HG03025 (cell line): Measurements from ENCODE around the gene DCAF6.

Experiments
- ATAC-seq: cut with Tn5 transposase; IDR thresholded peaks from one replicate; pipeline ENCODE4 v1.9.1; 2021; ENCODE audit warnings: mild to moderate bottlenecking, moderate library complexity; ENCODE audit not compliant: unreplicated experiment, low FRiP score

DCAF6 gene

DNA sequence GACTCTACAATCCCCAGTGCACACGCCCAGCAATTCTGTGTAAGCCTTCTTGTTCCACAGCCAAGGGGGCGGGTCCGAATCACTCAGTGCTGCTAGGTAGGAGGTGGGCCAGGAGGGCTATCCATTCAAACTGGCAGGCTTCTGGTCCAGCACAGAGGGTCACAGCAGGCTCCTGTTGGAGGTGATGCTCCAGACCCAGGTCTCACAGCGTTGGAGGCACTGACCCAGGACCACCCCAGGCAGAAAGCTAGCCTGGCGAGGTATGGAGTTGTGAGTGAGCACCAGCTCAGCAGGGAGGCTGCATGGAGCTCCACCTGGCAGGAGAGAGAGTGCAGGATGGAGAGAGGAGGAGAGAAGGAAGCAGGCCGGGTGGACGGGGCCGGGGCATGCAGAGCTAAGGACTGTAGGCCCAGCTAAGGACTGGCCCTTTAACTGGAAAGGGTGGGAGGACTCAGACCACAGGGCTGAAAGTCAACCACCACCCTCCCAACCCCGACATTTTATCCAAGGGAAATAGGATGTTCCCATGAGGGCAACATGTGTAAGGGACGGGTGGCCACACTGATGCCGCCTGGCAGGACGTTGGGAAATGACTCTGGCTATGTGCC, 161.5 kb downstream of the DCAF6 start:
- no peak for ATAC-seq

DNA sequence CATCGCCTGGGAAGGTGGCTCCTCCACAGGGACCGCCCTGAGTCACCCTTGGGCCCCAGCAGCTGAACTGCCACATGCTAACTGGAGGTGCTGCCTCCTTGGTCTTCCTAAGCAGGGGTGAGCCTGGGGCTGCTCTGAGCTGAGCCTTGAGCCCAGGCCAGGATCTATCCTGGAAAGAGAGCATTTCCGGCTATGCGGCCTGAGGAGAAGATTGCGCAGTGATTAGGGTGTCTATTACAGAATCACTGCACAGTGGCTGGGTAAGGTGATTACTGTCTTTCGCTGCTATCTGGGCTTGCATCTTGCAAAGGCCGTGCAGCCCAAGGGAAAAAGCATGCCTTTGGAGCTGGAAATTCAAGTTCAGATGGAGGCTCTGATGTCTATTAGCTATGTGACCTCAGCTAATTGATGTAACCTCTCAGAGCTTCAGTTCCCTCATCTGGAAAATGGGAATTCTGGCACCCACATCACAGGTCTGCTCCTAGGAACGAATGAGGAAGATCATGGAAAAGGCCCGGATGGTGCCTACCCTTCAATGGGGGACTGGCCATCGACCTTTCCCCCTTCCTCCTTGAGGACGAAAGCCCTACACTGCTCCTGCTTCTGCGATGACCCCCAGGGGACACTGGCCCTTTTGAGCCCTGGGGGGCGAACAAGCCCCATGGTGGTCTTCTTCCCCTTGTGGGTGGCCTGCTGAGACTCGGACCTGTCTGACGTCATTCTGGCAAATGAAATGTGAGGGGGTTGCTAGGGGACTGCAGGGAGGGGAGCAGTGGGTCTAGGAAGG, 162.2 kb downstream of the DCAF6 start:
- no peak for ATAC-seq

DNA sequence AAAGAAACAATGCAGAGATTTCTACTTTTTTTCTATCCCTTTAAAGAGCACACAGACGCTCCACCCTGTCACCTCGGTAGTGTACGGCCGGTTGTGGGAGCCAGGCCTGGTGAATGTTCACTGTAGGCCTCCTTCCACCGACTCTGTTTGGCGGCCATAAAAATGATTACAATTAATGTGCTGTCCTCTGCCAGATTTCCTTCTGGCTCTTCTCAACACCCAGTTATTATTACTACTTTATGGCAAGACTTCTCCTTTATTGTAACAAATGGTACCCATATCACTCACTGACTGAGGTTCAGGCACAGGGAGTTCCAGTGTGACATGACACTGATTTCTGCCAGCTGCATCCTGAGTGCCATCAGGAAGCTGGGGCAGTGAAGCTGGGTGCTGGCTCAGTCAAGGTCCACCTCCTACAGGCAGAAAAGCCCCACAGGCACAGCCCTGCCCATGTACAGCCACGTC, 162.9 kb downstream of the DCAF6 start:
- no peak for ATAC-seq

DNA sequence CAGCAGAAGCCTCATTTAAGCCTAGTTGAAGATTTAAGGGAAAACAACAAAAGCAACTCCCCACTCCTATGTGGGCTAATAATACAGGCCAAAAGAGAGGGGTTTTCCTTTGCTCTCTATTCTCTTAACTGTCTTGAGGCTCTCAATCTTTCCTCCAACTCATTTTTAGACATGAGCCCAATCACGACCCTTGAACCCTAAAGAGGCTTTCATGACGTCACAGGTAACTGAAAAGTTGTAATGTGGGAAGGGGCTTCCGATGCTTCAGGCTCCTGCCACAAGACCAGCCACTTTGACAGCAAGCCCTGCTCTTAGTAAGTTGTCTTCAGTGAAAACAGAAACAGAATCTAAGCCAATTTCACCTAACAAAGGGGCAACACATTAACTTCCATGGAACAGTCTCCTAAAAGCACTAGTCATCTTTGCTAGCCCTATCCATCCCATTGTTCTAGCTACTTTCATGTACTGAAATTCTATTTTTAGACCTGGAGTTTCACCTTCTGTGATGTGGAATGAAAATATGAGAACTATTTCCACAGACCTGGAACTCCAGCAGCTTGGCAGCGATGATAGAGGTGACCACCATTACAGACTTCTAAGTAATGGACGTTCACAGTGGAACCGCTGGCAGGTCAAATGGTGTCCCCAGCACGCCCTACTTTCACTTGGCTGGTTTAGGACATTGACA, 164.0 kb downstream of the DCAF6 start:
- no peak for ATAC-seq

DNA sequence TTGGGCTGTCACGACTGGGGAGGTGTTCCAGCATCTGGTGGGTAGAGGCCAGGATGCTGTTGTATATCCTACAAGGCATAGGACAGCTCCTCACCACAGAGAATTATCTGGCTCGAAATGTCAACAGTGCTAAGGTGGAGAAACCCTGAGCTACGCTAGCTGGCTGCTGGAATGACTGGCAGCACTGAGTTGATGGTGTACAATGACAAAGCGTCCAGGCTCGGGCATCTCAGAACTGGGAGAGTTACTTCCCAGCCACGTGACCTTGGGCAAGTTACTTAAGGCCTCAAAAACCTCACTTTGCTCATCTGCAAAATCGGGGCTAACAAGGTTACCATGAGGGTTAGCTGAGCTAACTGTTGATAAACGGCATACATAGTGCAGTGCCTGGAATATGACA, 164.9 kb downstream of the DCAF6 start:
- no peak for ATAC-seq

DNA sequence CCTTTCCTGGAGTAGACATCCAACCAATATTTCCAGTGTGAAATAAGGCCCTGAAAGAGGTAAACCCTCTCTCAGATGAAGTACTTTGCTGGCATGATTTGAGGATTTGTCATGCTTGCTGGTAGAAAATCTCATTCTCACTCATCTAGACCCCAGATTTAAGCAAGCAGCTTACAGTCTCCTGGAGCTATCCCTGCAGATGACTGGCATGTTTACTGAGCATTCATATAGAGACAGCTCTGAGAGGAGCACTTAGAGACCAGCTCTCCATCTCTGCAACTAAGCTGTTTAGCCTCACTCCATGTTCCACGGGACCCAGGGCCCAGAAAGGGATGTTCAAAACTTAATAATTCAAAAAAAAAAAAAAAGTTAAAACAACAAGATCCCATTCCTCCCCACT, 166.0 kb downstream of the DCAF6 start:
- ATAC-seq = no peak

DNA sequence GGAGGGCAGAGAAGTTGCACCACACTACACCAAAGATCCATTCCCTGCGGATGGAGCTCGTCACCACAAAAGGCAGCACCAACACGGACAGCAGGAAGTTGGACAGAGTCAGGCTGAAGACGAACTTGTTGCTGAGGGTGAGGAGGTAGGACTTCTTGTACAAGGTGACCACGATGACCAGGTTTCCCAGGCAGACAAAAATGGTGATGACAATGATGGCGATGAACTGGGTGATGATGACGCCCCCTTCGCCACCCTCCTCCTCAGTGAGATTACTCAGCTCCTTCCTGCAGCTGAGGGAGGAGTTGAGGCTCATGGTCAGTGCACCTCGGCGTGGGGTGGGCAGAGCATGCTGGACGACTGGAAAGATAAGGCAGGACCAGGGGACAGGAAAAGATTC, 168.1 kb downstream of the DCAF6 start:
- no peak for ATAC-seq

DNA sequence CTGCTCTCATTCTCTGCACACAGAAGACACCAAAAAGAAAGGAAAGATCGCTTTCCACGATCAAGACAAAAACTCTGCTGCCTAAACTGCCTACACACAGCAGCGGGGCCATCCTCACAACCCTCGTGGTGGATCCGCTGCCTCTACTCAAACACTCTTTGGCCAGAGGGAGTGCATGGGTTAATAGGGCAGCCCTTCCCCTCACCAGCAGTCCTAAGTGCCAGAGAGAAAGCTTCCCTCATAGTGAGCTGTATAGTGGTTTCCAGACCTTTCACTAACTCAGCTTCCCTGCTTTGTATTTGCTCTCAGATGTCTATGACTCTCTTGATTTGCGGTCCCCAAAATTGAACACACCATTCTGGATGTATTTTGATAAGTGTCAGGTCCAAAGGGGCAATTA, 169.4 kb downstream of the DCAF6 start:
- no peak for ATAC-seq

DNA sequence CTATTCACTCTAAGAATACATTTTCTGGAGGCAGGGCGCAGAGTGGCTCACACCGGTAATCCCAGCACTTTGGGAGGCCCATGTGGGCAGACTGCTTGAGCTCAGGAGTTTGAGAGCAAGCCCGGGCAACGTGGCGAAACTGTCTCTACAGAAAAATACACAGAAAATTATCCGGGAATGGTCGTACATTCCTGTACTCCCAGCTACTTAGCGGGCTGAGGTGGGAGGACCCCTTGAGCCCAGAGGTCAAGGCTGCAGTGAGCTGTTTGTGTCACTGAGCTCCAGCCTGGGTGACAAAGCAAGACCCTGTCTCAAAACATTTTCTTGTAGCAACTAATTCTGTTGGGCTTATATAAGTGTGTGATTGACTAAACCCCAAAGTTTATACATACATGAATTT, 169.8 kb downstream of the DCAF6 start:
- no peak for ATAC-seq

DNA sequence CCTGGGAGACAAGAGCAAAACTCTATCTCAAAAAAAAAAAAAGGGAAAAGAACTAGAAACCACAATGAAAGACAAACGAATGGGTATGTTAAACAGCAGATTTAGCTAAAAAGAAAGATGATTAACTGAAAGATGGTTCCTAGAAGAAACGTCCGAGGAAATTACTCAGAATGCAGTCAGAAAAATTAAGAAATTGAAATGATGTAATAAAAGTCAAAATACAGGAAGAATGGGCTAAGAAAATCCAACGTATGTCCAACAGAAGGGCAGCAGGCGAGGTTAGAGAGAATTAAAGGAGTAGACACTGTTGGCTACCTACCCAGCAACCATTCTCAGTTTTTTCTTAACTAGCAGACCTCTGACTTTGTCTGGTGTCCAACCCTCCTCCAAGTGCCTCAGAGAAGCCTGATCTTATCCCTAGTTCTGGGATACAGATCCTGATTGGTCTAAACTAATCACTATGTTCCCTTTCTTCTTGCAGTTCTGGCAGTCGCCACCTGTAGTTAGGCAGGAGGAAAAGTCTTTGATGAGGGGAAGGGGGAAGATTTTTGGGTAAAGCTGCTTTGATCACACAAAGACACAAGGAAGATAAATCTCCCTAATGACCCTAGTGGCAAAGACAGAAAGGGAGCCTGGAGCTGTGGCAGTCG, 174.5 kb downstream of the DCAF6 start:
- no peak for ATAC-seq

DNA sequence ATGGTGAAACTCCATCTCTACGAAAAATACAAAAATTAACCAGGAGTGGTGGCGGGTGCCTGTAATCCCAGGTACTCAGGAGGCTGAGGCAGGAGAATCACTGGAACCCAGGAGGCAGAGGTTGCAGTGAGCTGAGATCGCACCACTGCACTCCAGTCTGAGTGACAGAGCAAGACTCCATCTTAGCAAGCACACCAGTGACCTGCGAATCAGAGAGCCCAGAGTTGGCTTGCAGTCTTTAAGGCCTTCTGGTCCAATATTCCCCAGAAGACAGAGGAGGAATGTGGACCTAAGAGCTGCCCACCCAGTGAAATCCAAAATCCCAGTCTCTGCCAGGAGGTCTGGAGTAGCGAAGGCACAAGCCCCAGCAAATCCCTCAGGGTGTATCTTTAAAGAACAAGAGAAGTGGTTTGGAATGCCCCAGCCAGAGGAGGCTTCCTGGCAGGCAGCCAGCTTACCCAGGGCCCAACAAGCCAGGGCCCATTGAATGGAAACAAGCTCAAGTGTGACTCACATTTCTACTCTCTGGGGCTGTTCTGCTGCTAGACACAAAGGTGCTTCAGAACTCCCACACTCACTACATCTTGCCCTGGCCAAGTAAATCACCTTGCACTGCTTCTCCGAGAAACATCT, 176.3 kb downstream of the DCAF6 start:
- ATAC-seq = no peak

DNA sequence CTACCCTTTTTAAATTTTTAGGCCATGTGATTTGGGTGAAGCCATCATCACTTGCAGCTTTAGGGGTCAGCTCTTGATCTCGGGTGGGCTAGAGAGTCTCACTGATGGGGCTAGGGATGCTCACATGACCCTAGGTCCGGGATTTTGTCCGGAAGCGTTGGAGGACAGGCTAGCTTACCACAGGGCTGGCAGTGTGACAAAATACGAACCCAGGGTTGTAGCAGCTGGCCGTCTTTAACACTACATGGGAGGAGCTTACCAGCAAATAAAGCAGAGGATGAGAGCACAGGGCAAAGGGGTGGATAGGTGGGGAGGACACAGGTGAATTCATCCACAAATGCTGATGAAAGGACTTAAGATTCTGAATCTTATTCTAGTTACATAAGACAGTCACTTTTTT, 178.4 kb downstream of the DCAF6 start:
- no peak for ATAC-seq

DNA sequence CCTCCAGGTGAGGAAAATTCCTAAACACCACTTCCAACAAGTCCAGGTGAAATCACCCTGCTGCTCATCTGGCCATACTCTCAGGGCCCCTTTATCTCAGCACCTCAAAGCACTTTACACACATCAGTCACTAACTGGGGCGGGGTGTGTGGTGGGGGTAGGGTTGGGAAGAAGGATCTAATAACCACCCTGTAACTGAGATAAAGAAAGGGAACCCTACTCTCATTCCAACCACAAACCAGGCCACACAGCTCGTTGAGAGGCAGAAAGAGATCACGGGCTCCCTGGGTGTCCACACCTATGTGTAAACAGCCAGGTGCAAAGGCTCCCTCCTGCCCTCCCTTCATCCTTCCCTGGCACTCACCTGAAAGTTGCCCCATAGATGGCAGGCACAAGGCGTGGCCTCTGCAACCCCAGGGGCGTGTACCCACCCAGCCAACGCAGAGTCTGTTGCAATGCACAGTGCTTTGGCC, 179.9 kb downstream of the DCAF6 start:
- ATAC-seq = no peak

DNA sequence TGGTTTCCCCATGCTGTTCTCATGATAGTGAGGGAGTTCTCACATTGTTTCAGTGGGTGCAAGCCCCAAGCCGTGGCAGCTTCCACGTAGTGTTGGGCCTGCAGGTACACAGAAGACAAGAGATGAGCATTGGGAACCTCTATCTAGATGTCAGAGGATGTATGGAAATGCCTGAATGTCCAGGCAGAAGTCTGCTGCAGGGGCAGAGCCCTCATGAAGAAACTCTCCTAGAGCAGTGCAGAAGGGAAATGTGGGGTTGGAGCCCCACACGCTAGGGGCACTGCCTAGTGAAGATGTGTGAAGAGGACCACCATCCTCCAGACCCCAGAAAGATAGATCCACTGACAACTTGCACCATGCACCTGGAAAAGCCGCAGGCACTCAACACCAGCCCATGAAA, 183.3 kb downstream of the DCAF6 start:
- ATAC-seq = no peak

DNA sequence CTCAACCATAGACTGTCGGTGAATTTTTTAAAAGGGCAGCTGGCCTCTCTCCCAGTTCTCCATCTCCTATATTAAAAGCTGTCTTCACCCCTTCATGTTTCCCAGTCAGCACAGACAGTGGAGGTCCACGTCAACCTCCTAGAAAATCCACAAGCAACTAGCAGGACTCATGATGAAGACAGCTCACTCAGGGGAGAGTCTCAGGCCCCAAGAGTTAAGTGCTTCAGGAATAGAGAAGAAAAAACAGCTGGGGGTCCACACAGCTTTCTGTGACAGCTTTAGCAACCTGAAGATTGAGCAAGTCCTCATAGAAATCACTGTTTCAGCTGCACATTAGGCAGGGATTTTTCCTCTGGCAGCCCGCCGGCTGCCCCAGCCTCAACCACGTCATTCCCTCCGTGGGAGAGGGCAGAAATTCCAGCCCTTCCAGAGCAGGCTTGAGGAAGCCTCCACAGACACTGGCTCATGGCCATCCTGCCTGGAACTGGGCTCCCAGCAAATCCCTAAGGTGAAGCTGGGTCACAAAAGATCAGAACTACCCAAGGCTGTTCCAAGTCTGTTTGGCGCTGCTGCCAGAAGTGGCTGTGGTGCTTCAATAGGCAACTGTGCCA, 185.0 kb downstream of the DCAF6 start:
- no peak for ATAC-seq

DNA sequence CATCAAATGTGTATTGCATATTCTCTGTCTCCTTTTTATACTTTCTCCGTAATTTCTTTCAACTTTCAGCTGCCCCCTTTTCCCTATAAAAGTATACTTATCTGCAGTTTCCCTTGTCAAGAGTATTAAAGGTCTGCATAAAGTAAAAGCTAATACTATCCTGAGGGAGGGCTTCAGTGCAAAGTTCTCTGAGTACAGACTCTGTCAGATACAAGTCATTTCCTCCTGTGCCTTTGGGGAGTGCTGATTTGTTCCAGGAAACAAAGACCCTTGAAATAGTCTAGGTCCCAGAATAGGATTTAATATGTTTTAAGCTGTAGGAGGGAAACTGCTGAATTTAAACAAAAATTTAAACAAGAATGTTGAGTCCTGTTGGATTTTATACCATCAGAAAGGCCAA, 188.6 kb downstream of the DCAF6 start:
- ATAC-seq = no peak
